Measurements from ENCODE around the gene CDH23. TPM values are rescaled to one million over a fixed set of nuclear protein-coding genes. Genes with fewer than 3 reads are reported as not detected.

Gene CDH23
- total and polyA plus RNA-seq, 2 of the 8 experiments (the other 6 are each of a cell fraction or from before 2014, with no cell fraction given), result 1.9 to 4.9 TPM

DNA sequence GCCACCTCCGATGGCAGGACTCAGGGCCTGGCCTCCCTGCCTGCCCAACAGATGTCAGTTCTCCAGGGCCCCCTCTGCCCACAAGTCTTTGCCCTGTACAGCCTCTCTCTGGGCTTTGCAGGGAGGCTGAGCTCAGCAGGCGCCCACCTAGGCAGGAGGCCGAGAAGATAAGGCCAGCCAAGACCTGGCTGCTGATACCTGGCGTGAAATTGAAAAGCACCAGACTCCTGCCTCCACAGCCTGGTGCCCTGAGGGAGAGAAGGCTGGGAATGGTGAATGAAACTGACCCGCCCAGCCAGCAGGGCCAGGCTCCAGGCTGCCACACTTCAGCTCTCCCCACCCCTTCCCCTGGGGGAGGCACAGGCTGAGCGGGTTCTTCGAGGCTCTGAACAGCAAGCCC is 145.8 kb downstream of the CDH23 start (continued):
- TF ChIP-seq BRCA1 (IDR thresholded peaks at IDR 0.05; ENCODE audit: low read depth, low read length), result no peak
